Central memory CD8-positive, alpha-beta T cell (primary cell): ENCODE measurements around the gene PPA2.

Experiments used
- ATAC-seq: fragments of 150-1000 bp; cut with Tn5 transposase; replicated peaks from 2 replicates; pipeline ENCODE4 v1.10.0; 2022; ENCODE audit warnings: mild to moderate bottlenecking, moderate FRiP score, moderate number of reproducible peaks; ENCODE audit not compliant: poor library complexity, severe bottlenecking; ENCODE audit errors: extremely low read depth
- DNase-seq, 2 donors: peaks; one replicate each; pipeline ENCODE4 v3.0.0; 2021; ENCODE audit warnings: low spot score in 2 of 2
- H3K27ac Mint-ChIP-seq: one replicate; pipeline ENCODE4 v1.8.0; 2022; ENCODE audit warnings: low read depth, mild to moderate bottlenecking, moderate library complexity, mixed read lengths
- H3K27me3 Mint-ChIP-seq: one replicate; pipeline ENCODE4 v1.8.0; 2022; ENCODE audit warnings: mixed read lengths
- H3K36me3 Mint-ChIP-seq: one replicate; pipeline ENCODE4 v1.8.0; 2022; ENCODE audit warnings: mild to moderate bottlenecking, moderate library complexity, mixed read lengths; ENCODE audit not compliant: insufficient read depth
- H3K4me1 Mint-ChIP-seq: one replicate; pipeline ENCODE4 v1.8.0; 2022; ENCODE audit warnings: mixed read lengths
- H3K4me3 Mint-ChIP-seq: one replicate; pipeline ENCODE4 v1.8.0; 2022; ENCODE audit warnings: mild to moderate bottlenecking, moderate library complexity, mixed read lengths
- H3K9me3 Mint-ChIP-seq: one replicate; pipeline ENCODE4 v1.8.0; 2022; ENCODE audit warnings: mixed read lengths

Gene PPA2

GRCh38 chr4:105455182-105455581, 18.7 kb downstream of the PPA2 start:
- Mint-ChIP-seq H3K4me3 (no peak overlapping the region), H3K9me3 (no peaks in the 10 kb centered on the region), H3K4me1 (peaks cover 33% of the 10 kb centered on the region), H3K27me3 (no peaks in the 10 kb centered on the region), H3K36me3 (peaks cover 22% of the 10 kb centered on the region), H3K27ac (no peak overlapping the region)
- ATAC-seq (no peak), DNase-seq (no peak)

- Mint-ChIP-seq H3K9me3 (no peaks in the 10 kb centered on the region), H3K36me3 (peaks cover 27% of the 10 kb centered on the region), H3K27me3 (no peaks in the 10 kb centered on the region), H3K27ac (no peak overlapping the region), H3K4me3 (no peak overlapping the region), H3K4me1 (peaks cover 24% of the 10 kb centered on the region)
- DNase-seq = no peak
- ATAC-seq = no peak
Measured at GRCh38 chr4:105453550-105454205, 20.2 kb downstream of the PPA2 start.

- ATAC-seq = no peak
- H3K36me3 Mint-ChIP-seq = peaks cover 30% of the 10 kb centered on the region
- no peak overlapping the region for H3K4me3 Mint-ChIP-seq
- no peak overlapping the region for H3K27ac Mint-ChIP-seq
- DNase-seq = no peak
- H3K4me1 Mint-ChIP-seq = peaks cover 12% of the 10 kb centered on the region
- H3K27me3 Mint-ChIP-seq = no peaks in the 10 kb centered on the region
- H3K9me3 Mint-ChIP-seq = no peaks in the 10 kb centered on the region
Measured at GRCh38 chr4:105451346-105451745, 22.5 kb downstream of the PPA2 start.

- no peak for DNase-seq
- Mint-ChIP-seq H3K9me3 (peaks cover 5% of the 10 kb centered on the region), H3K4me1 (no peaks in the 10 kb centered on the region), H3K27me3 (no peaks in the 10 kb centered on the region), H3K4me3 (no peak overlapping the region), H3K27ac (no peak overlapping the region), H3K36me3 (peaks cover 17% of the 10 kb centered on the region)
- no peak for ATAC-seq
Measured at GRCh38 chr4:105440890-105441289, 33.0 kb downstream of the PPA2 start.

DNA sequence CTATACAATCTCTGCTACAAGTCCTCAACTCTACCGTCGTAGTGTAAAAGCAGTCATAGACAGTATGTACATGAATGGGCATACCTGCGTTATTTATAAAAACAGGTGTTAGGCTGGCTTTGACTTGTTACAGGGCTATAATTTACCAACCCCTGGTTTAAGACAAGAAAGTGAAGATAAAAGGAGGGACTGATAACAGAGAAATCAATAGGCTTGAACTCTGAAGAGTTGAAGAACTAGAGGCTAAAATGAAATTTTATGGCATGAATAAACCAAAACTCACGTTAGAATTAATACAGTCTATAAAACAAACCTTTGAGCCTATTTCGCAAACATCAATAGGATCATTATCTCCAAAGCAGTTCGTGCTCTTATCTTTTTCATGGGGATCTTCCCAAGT, 36.2 kb downstream of the PPA2 start:
- DNase-seq (no peak), ATAC-seq (no peak)
- peaks cover 21% of the 10 kb centered on the region for H3K36me3 Mint-ChIP-seq
- H3K4me1 Mint-ChIP-seq = peaks cover 6% of the 10 kb centered on the region
- no peaks in the 10 kb centered on the region for H3K27me3 Mint-ChIP-seq
- H3K27ac Mint-ChIP-seq = no peak overlapping the region
- H3K4me3 Mint-ChIP-seq = no peak overlapping the region
- peaks cover 12% of the 10 kb centered on the region for H3K9me3 Mint-ChIP-seq

- H3K36me3 Mint-ChIP-seq = peaks cover 22% of the 10 kb centered on the region
- DNase-seq = no peak
- H3K9me3 Mint-ChIP-seq = peaks cover 12% of the 10 kb centered on the region
- no peak overlapping the region for H3K4me3 Mint-ChIP-seq
- no peaks in the 10 kb centered on the region for H3K27me3 Mint-ChIP-seq
- H3K4me1 Mint-ChIP-seq = peaks cover 6% of the 10 kb centered on the region
- no peak for ATAC-seq
- no peak overlapping the region for H3K27ac Mint-ChIP-seq
Measured at GRCh38 chr4:105436414-105436813, 37.4 kb downstream of the PPA2 start.

DNA sequence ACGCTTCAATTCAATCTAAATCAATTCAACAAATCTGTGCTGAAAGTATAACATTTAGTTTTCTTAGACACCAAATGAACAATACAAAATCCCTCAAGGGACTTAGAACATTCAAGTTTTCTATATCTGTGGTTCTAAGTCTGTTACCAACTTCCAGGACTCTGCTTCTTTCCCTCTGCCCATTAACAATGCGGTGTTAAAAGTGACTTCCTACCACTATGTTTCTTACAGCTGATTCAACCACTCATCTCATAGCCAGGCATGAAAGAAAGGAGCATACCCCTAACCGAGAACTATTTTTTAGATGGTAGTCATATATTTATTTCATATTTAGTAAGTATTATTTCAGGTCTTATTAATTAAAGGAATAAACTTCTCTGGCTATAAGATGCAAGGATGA, 38.9 kb downstream of the PPA2 start:
- Mint-ChIP-seq H3K4me1 (peaks cover 6% of the 10 kb centered on the region), H3K36me3 (peaks cover 25% of the 10 kb centered on the region), H3K27me3 (no peaks in the 10 kb centered on the region), H3K9me3 (peaks cover 12% of the 10 kb centered on the region), H3K4me3 (no peak overlapping the region), H3K27ac (no peak overlapping the region)
- DNase-seq (no peak), ATAC-seq (no peak)

DNA sequence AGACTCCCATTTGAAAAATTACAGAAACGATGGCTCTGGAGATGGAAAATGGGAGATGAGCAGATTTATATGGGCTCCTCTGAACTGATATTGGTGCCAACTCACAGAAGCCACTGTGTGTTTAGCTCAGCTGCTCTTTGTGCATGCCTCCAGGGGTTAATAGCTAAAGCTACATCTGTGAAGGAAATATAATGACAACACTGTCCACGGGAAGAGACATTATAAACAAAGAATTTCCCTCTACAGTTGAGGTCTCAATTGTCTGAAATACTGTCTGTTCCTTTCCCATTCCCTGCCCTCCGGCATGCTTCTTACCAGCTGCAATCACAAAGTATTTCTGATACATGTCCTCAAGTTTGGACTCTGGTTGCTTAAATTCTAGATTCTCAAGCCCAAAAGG, 40.4 kb downstream of the PPA2 start:
- Mint-ChIP-seq H3K36me3 (peaks cover 25% of the 10 kb centered on the region), H3K4me1 (peaks cover 6% of the 10 kb centered on the region), H3K27ac (no peak overlapping the region)

DNA sequence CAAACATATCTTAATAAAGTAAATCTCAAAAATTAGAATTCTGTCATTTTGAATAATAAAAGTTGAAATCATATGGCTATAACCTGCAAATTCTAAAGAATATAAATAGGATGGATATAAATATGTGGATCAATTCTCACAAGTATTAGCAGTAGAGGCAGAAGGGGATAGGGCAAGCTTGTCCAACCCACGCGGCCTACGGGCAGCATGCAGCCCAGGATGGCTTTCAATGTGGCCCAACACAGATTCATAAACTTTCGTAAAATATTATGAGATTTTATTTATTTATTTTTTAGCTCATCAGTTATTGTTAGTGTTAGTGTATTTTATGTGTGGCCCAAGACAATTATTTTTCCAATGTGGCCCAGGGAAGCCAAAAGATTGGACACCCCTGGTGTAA, 41.4 kb downstream of the PPA2 start:
- Mint-ChIP-seq H3K4me3 (no peak overlapping the region), H3K9me3 (peaks cover 14% of the 10 kb centered on the region), H3K36me3 (peaks cover 27% of the 10 kb centered on the region), H3K27me3 (no peaks in the 10 kb centered on the region), H3K4me1 (peaks cover 10% of the 10 kb centered on the region), H3K27ac (no peak overlapping the region)
- ATAC-seq (no peak), DNase-seq (no peak)

More for the DNA sequence above, 40.4 kb downstream of the PPA2 start:
- DNase-seq (no peak), ATAC-seq (no peak)
- H3K4me3 Mint-ChIP-seq = no peak overlapping the region
- H3K9me3 Mint-ChIP-seq = peaks cover 12% of the 10 kb centered on the region
- no peaks in the 10 kb centered on the region for H3K27me3 Mint-ChIP-seq

GRCh38 chr4:105430811-105431210, 43.1 kb downstream of the PPA2 start:
- DNase-seq = no peak
- Mint-ChIP-seq H3K36me3 (peaks cover 15% of the 10 kb centered on the region), H3K27me3 (no peaks in the 10 kb centered on the region), H3K4me3 (no peak overlapping the region), H3K9me3 (peaks cover 11% of the 10 kb centered on the region), H3K4me1 (peaks cover 15% of the 10 kb centered on the region), H3K27ac (no peak overlapping the region)
- no peak for ATAC-seq

DNA sequence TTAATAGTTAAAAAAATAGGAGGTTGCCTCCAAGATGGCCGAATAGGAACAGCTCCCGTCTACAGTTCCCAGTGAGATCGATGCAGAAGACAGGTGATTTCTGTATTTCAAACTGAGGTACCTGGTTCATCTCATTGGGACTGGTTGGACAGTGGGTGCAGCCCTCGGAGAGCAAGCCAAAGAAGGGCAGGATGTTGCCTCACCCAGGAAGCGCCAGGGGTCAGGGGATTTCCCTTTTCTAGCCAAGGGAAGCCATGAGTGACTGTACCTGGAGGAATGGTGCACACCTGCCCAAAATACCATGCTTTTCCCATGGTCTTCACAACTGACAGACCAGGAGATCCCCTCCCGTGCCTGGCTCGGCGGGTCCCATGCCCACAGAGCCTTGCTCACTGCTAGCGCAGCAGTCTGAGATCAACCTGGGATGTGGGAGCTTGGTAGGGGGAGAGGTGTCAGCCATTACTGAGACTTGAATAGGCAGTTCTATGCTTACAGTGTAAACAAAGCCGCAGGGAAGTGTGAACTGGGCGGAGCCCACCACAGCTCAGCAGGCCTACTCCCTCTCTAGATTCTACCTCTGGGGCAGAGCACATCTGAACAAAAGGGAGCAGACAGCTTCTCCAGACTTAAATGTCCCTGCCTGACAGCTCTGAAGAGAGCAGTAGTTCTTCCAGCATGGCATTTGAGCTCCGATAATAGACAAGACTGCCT, 47.5 kb downstream of the PPA2 start:
- H3K4me3 Mint-ChIP-seq = no peak overlapping the region
- H3K27me3 Mint-ChIP-seq = no peaks in the 10 kb centered on the region
- ATAC-seq (peak; percentile 43), DNase-seq (no peak)
- H3K27ac Mint-ChIP-seq = no peak overlapping the region
- peaks cover 5% of the 10 kb centered on the region for H3K9me3 Mint-ChIP-seq
- H3K4me1 Mint-ChIP-seq = peaks cover 23% of the 10 kb centered on the region
- peaks cover 10% of the 10 kb centered on the region for H3K36me3 Mint-ChIP-seq

DNA sequence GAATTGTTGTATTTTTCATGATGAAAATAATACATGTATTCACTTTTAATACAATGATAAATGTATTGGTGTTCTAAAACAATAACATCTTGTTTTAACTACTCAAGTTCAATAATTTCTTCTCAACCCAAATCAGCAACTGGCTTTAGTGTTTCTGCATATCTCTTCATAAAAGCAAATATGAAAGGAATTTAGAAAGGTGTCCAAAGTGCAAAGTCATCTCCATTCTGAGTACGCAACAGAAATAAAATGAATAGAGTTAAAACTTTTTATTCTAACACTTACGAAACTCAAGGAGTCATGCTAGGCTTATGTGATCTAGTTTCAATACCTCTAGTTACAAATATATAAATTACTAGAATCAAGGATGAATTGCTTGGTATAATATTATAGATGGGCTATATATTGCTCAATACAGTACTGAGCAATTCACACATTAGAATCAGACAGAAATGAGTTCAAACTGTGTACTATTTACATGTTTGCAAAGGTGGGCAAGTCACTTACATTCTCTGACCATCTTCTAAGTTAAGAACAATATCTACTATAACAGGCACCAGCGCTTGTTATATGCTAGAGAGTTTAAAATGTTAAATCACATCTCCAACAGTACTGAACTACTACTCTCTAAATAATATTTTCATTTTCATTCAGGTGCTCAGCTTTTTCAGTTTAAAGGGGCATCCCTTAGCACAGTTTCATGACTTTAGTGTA, 51.5 kb downstream of the PPA2 start:
- Mint-ChIP-seq H3K9me3 (peaks cover 2% of the 10 kb centered on the region), H3K36me3 (peaks cover 8% of the 10 kb centered on the region), H3K4me1 (peaks cover 24% of the 10 kb centered on the region), H3K4me3 (no peak overlapping the region), H3K27ac (no peak overlapping the region), H3K27me3 (no peaks in the 10 kb centered on the region)
- no peak for ATAC-seq
- DNase-seq = no peak

DNA sequence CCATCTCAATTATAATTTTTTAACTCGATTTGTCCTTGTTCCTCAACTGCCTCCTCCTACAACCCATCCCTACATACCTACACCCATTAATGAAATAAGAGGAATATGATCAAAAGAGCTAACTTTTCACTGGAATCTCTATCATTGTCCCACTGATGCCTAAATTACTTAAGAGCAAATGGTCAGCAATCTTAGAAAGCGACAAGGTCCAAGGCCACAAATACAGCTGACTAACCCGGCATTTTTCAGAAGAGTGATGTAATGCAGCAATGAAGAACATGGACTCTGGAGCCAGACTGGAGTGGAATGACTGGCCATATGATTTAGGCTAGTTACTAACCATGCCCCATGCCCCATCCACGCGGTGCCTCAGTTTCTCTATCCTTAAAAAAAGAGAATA, 56.2 kb downstream of the PPA2 start:
- Mint-ChIP-seq H3K4me1 (peaks cover 5% of the 10 kb centered on the region), H3K9me3 (no peaks in the 10 kb centered on the region), H3K36me3 (peaks cover 7% of the 10 kb centered on the region), H3K4me3 (no peak overlapping the region), H3K27me3 (no peaks in the 10 kb centered on the region), H3K27ac (no peak overlapping the region)
- ATAC-seq (no peak), DNase-seq (no peak)
